ENCODE measurements around the gene DAPK3.

DNA sequence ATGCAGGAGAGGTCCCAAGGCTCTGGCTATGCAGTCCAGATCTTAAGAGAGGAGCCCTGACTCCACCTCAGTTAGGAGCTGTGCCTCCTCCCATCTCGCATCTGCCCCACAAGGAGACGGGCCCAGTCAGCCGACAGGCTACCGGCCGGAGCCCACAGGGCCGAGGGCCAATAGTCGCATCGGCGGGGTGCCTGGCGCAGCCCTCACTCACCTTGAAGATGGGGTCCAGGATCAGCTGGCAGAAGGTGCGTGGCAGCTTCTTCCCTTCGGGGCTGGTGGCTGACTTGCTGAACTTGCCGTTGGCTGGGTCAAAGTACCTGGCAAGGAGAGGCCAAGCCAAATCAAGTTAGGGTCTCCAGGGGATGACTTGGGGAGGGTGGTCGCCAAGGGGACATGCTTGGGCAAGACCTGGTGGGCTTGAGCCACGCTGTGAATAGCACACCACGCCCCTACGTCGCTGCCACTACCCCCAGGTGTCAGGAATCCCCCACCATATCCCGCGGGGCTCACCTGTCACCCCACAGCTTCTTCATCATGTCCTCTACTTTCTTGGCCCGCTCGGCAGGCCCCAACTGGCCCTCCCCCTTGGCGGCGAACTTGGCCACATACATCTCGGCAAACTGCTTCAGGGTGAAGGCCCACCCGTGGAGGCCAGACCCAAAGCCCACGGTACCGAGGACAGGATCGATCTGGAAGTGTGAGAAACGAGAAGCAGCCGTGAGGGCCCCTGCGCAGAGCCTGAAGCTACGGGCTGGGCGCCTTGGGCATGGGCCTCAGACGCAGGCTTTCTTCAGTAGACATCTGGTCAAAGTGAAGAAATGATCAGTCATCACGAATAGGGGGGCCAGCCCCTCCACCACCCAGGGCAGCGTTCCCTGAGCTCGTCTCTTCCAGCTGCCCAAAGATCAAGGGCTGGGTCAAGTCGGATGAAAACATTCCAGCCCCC lies 11.1 kb upstream of the DAPK3 start:
- TF ChIP-seq POLR2A (IDR thresholded peaks at IDR 0.05) = no peak
- no peak for TF ChIP-seq CTCF (IDR thresholded peaks at IDR 0.05)
